Activated T-cell treated with anti-CD3 and anti-CD28 coated beads, Interleukin-2, amount 50 U/mL, for 4 hours (primary cell): ENCODE data around the gene PTPRU. TPM values are rescaled to one million over a fixed set of nuclear protein-coding genes. Genes with fewer than 3 reads are reported as not detected.
"Not testable (repeated sequence)": the region's sequence is repeated elsewhere in the genome, so short reads cannot be mapped to it uniquely, and the experiment has no call there.

Experiments
- ATAC-seq, 2 donors: fragments of 200-7000 bp; cut with Tn5 transposase; one replicate each; pipeline ENCODE4 v1.10.0; 2021
- DNase-seq: peaks from one replicate; pipeline ENCODE4 v3.0.0-alpha.2; 2020
- H3K27me3 Mint-ChIP-seq: one replicate; pipeline ENCODE4 v1.8.0; 2021; ENCODE audit warnings: low read depth, mixed read lengths
- H3K36me3 Mint-ChIP-seq: one replicate; pipeline ENCODE4 v1.8.0; 2022; ENCODE audit warnings: mixed read lengths; ENCODE audit not compliant: insufficient read depth
- H3K4me1 Mint-ChIP-seq: one replicate; pipeline ENCODE4 v1.8.0; 2021; ENCODE audit warnings: low read depth, mixed read lengths
- H3K4me3 Mint-ChIP-seq: one replicate; pipeline ENCODE4 v1.8.0; 2021; ENCODE audit warnings: mild to moderate bottlenecking, moderate library complexity, mixed read lengths
- H3K9me3 Mint-ChIP-seq: one replicate; pipeline ENCODE4 v1.8.0; 2021; ENCODE audit warnings: mixed read lengths
- total RNA-seq, 3 donors: library from RNA; stranded (reverse); gene quantifications; one replicate each; pipeline ENCODE4 v1.2.1, GENCODE V29; 2021

Gene PTPRU
- total RNA-seq, 3 donors from 2014 or later = 0.19 to 0.78 (median 0.32) TPM

- DNase-seq (no peak), ATAC-seq (no peak)
- Mint-ChIP-seq H3K27me3 (peaks cover 29% of the 10 kb centered on the region), H3K36me3 (no peaks in the 10 kb centered on the region), H3K9me3 (no peaks in the 10 kb centered on the region), H3K4me1 (peaks cover 30% of the 10 kb centered on the region), H3K4me3 (no peak overlapping the region)
Observed at GRCh38 chr1:29232387-29232786, 3.9 kb upstream of the PTPRU start.

- no peak for ATAC-seq
Observed at GRCh38 chr1:29233693-29234092, 2.6 kb upstream of the PTPRU start.

DNA sequence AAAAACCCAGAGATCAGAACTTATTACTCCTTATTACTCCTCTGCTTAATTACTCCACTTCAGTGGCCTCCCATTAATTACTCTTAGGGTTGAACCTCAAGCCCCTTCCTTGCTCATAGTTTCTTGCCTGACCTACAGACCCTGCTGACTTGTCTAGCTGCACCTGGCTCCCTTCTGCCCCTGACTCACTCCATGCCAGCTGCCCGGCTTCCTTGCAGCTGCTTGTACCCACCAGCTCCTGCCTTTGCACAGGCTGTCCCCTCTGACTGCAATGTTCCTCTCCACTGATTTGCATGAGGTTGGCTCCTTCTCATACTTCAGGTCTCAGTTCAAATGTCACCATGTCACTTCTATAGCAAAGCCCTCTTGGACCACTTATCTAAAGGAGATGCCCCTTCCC is 1.9 kb upstream of the PTPRU start:
- ATAC-seq = no peak
- peaks cover 43% of the 10 kb centered on the region for H3K27me3 Mint-ChIP-seq
- H3K36me3 Mint-ChIP-seq = no peaks in the 10 kb centered on the region
- DNase-seq = no peak
- H3K4me1 Mint-ChIP-seq = peaks cover 35% of the 10 kb centered on the region
- H3K9me3 Mint-ChIP-seq = no peaks in the 10 kb centered on the region
- H3K4me3 Mint-ChIP-seq = no peak overlapping the region

More at GRCh38 chr1:29233693-29234092, 2.6 kb upstream of the PTPRU start:
- Mint-ChIP-seq H3K27me3 (peaks cover 36% of the 10 kb centered on the region), H3K9me3 (no peaks in the 10 kb centered on the region), H3K4me3 (no peak overlapping the region), H3K4me1 (peaks cover 34% of the 10 kb centered on the region), H3K36me3 (no peaks in the 10 kb centered on the region)
- no peak for DNase-seq

- not testable (repeated sequence) for H3K4me3 Mint-ChIP-seq, ATAC-seq, DNase-seq, H3K36me3 Mint-ChIP-seq, H3K9me3 Mint-ChIP-seq
- Mint-ChIP-seq H3K27me3 (peaks cover 48% of the 10 kb centered on the region), H3K4me1 (peaks cover 31% of the 10 kb centered on the region)
Observed at GRCh38 chr1:29234881-29235280, 1.4 kb upstream of the PTPRU start.

- Mint-ChIP-seq H3K27me3 (peaks cover 63% of the 10 kb centered on the region), H3K4me3 (peak overlapping the region; percentile 78), H3K9me3 (no peaks in the 10 kb centered on the region), H3K4me1 (peaks cover 17% of the 10 kb centered on the region), H3K36me3 (no peaks in the 10 kb centered on the region)
- ATAC-seq (peak in 1 of 2 donors; percentile 3), DNase-seq (no peak)
Observed at GRCh38 chr1:29236712-29237128, 398 bp downstream of the PTPRU start.

DNA sequence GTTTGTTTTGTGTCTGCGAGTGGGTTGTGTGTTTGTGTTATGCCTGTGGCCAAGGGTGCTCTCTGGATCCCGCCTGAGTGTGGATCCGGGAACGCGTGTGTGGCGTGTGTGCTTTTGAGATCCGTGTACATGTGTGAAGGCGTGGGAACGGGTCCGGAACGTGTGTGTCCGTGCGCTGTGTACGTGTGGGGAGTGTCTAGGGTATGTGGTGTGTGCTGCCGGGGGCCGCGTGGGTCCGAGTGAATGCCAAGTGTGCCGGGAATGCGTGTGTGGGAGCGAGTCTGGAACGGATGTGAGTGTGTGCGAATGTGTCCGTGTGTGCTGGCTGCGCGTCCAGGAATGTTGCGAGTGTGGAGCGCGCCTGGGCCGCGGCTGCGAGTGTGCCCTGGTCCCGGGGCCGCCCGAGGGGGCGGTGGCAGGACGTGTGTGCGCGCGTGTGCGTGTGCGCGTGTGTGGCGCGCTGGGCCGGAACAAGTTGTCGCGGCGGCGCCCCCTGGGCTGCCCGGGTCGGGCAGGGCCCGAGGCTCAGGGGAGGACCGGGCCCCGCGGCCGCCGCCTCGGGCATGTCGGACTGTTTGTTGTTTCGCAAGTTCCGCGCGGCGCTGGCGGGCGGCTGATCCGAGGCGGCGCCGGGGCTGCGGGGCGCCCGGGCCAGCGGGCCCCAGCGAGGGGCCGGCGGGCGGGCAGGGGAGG is 953 bp downstream of the PTPRU start:
- peak; percentile 10 to 17 for ATAC-seq
- Mint-ChIP-seq H3K4me3 (peak overlapping the region; percentile 78), H3K4me1 (peaks cover 17% of the 10 kb centered on the region), H3K36me3 (no peaks in the 10 kb centered on the region), H3K27me3 (peaks cover 67% of the 10 kb centered on the region), H3K9me3 (no peaks in the 10 kb centered on the region)
- DNase-seq = no peak

GRCh38 chr1:29237852-29238619 is 1.7 kb downstream of the PTPRU start:
- peak overlapping the region; percentile 76 for H3K4me3 Mint-ChIP-seq
- H3K9me3 Mint-ChIP-seq = no peaks in the 10 kb centered on the region
- H3K27me3 Mint-ChIP-seq = peaks cover 67% of the 10 kb centered on the region
- ATAC-seq = no peak
- H3K36me3 Mint-ChIP-seq = no peaks in the 10 kb centered on the region
- peaks cover 17% of the 10 kb centered on the region for H3K4me1 Mint-ChIP-seq
- DNase-seq = no peak

- DNase-seq = no peak
- ATAC-seq = no peak
- H3K27me3 Mint-ChIP-seq = peaks cover 67% of the 10 kb centered on the region
- peak overlapping the region; percentile 72 for H3K4me3 Mint-ChIP-seq
- no peaks in the 10 kb centered on the region for H3K36me3 Mint-ChIP-seq
- peaks cover 17% of the 10 kb centered on the region for H3K4me1 Mint-ChIP-seq
- H3K9me3 Mint-ChIP-seq = no peaks in the 10 kb centered on the region
Observed at GRCh38 chr1:29238620-29239002, 2.3 kb downstream of the PTPRU start.

DNA sequence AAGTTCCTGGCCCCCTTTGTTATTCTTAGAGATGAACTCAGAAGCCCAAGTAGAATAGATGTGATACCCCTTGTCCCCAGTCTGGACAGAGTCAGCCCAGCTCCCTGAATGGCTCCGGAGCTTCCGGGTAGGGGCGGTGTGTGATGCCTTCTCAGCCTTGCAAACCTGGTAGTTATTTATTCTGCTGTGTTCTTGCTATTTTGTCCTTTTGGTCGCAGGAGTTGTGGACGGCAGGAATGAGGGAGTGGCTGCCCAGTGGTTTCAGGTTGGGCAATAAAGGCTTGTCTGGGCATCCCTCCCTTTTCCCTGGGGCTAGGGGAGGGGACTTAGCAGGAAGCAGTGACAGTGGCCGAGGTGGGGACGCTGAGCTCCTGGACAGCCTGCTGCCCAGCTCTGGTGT is 2.8 kb downstream of the PTPRU start:
- no peak overlapping the region for H3K4me3 Mint-ChIP-seq
- H3K36me3 Mint-ChIP-seq = no peaks in the 10 kb centered on the region
- H3K27me3 Mint-ChIP-seq = peaks cover 61% of the 10 kb centered on the region
- no peaks in the 10 kb centered on the region for H3K9me3 Mint-ChIP-seq
- ATAC-seq (no peak), DNase-seq (no peak)
- H3K4me1 Mint-ChIP-seq = peaks cover 17% of the 10 kb centered on the region

DNA sequence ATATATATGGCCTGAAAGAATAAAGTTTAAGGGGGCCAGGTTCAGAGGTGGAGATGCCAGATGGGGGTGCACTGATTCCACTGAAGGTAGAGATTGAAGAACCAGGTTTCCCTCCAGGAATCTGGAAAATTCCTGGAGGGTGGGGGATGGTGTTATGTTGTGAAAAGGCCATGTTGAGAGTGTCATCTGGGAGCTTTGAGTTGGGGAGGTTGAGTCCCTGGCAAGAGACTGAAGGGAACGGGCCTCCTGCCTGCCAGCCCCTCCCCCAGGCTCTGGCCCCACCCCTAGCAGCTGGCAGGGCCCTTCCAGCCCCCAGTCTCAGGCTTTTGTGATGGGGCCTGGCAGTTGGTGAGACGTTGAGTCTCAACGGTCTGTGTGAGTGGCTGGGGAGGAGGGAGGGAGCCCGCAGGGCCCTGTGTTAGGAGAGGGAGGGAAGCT is 4.1 kb downstream of the PTPRU start:
- Mint-ChIP-seq H3K4me1 (peaks cover 17% of the 10 kb centered on the region), H3K4me3 (no peak overlapping the region), H3K36me3 (no peaks in the 10 kb centered on the region), H3K9me3 (no peaks in the 10 kb centered on the region), H3K27me3 (peaks cover 53% of the 10 kb centered on the region)
- DNase-seq = no peak
- ATAC-seq = no peak

DNA sequence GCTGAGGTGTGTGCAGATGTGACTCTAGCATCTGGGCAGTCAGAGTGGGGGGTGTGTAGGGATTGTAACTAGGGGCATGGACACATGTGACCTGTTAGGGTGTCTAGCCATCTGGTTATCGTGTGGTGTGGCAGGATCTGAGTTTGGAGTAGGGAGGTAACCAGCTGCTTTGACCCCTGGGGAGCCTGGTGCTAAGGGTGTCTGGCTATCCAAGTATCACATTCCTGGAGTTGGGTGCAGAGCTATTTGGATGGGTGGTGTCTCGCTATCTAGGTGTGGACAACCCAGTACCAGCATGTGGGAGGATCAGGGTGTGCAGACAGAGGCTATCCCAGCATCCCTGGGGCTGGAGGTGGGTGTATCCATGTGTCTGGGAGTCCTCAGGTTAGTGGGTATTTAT is 4.7 kb downstream of the PTPRU start:
- Mint-ChIP-seq H3K4me3 (no peak overlapping the region), H3K4me1 (peaks cover 14% of the 10 kb centered on the region), H3K27me3 (peaks cover 47% of the 10 kb centered on the region), H3K9me3 (no peaks in the 10 kb centered on the region), H3K36me3 (no peaks in the 10 kb centered on the region)
- ATAC-seq (no peak), DNase-seq (no peak)

DNA sequence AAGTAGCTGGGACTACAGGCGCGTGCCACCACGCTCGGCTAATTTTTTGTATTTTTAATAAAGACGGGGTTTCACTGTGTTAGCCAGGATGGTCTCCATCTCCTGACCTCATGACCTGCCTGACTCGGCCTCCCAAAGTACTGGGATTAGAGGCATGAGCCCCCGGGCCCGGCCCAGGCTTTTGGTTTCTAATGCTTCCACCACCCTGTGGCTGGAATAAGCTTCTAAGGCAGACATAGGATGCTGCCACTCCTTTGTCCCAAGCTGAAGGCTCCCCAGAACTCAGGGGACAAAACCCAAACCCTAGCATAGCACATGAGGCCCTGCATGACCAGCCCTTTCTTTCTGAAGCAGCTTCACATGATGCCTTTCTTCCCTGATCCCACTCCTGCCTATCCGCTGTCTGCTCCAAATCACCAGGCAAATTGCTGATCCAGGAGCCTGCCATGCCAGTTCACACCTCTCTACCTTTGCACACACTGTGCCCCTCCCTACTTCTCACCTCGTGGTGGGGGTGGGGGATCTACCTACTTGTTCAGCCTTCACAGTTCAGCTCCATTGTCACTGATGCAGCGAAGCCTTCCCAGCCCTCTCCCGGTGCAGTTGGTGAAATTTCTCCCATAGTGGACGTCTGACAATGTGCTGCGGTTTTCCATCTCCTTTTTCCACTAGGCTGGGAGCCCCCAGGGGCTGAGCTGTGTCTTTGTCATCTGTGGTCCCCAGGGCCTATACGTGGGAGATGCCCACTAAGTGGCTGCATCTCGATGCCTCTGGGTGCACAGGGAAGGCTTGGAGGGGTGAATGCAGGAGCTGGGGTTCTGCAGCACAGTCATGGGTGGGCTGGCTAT is 6.9 kb downstream of the PTPRU start:
- DNase-seq = no peak
- ATAC-seq = no peak
- peaks cover 3% of the 10 kb centered on the region for H3K4me1 Mint-ChIP-seq
- H3K27me3 Mint-ChIP-seq = peaks cover 44% of the 10 kb centered on the region
- H3K9me3 Mint-ChIP-seq = no peaks in the 10 kb centered on the region
- H3K4me3 Mint-ChIP-seq = no peak overlapping the region
- no peaks in the 10 kb centered on the region for H3K36me3 Mint-ChIP-seq

DNA sequence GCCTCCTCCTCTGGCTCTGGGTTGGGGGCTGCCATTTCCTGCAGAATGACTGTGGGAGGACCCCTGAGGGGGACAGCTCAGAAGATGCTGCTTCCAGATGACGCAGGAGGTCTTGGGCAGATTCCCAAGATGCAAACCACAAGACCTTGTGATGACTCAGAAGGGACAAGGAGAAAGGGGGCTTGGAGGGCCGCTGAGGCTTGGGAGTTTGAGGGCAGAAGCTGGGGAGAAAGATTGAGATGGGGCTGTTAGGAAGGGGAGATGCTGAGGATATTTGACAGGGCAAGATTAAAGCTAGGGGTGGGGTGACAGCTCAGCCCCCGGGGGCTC is 7.5 kb downstream of the PTPRU start:
- no peak overlapping the region for H3K4me3 Mint-ChIP-seq
- no peak for ATAC-seq
- peaks cover 39% of the 10 kb centered on the region for H3K27me3 Mint-ChIP-seq
- no peaks in the 10 kb centered on the region for H3K36me3 Mint-ChIP-seq
- no peak for DNase-seq
- no peaks in the 10 kb centered on the region for H3K9me3 Mint-ChIP-seq
- peaks cover under 1% of the 10 kb centered on the region for H3K4me1 Mint-ChIP-seq

- DNase-seq = no peak
- no peaks in the 10 kb centered on the region for H3K4me1 Mint-ChIP-seq
- H3K36me3 Mint-ChIP-seq = no peaks in the 10 kb centered on the region
- H3K9me3 Mint-ChIP-seq = no peaks in the 10 kb centered on the region
- no peak overlapping the region for H3K4me3 Mint-ChIP-seq
- H3K27me3 Mint-ChIP-seq = peaks cover 31% of the 10 kb centered on the region
- no peak for ATAC-seq
Observed at GRCh38 chr1:29245261-29245660, 8.9 kb downstream of the PTPRU start.
